ENCODE data around the gene VAMP3.
"Not testable (repeated sequence)": the region's sequence is repeated elsewhere in the genome, so short reads cannot be mapped to it uniquely, and the experiment has no call there.

VAMP3 gene

DNA sequence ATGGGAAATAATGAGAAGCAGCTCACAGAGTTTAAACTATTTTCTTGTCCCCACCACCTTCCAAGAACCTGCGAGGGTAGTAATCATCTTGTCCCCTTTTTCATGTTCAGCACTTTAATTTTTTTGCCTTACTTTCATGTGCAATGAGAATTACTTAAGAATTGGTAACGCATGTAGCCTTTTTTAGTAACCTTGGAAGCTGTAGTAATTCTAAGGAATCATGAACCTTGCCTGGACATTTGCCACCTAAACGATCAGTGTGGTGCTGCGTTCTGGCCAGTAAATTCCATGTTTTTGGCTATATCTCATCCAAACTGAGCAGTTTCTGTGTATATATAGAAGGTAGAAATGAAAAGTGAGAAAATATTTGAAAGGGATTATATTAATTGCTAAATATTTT, 3.9 kb upstream of the VAMP3 start:
- in situ Hi-C loops (cut with HindIII; ENCODE audit: low sequenced_read_pairs) = no loop called here

DNA sequence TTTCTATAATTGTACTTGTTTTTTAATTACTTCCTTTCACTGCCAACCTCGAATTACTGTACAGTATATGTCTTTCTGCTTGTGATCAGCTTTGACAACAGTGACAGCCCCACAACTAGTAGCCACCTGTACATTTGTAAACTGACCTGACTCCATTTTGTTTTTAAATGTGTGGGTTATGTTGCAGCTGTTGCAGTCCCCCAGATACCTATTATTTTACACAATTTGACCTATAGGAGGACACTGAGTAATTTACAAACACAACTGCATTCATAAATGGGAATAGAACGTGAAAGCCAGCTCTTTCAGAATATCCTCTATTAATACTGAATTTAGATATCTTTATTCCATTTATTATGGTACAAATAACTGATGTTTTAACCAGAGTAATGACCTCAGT, 2.5 kb upstream of the VAMP3 start:
- in situ Hi-C loops (cut with HindIII; ENCODE audit: low sequenced_read_pairs) = no loop called here

DNA sequence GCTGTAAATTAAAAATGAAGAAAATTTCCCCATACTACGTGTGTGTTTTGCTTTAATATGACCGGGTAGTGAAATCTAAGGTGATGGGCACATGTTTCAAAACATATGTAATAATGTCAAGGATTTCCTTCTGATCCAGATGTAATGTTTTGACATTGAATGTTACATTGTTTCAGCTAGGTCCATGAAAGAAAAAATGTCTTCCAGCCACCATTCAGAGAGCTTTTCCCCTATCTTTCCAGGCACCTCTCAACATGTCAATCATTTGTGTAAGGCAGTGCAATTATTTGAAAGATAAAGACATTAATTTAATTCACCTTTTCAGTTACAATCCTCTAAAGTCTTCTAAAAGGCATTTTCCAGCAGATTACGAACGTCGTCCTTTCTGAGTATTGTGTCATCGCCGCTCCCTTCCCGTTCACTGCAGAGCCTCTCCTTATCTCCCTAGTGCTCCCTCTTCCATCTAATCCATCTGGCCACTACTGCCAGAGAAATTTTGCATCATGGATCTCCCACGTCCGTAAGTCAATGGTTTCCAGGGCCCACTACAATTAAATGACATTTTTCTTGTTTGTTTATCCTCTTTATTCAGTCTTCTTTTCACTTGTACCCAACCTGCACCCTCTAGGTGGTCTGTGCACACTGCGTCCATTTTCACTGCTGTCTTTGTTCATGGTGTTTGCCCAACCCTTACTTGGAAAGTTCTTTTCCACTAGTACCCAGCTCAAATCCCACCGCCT, 1.3 kb upstream of the VAMP3 start:
- in situ Hi-C loops (cut with HindIII; ENCODE audit: low sequenced_read_pairs) = no loop called here

DNA sequence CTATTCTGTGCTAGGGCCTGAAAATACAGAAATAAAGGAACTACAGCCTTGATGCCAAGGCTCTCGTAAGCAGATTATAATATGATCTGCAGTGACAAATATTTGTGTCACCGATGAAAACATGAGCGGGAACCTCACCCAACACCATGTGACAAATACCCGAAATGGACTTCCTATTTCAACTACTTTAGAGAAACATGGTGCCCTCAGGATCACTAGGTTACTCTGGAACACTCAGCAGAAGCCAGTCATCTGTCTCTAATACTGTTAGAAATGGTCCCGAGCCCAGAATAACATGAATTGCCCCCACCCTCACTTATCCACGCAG, 463 bp upstream of the VAMP3 start:
- in situ Hi-C loops (cut with HindIII; ENCODE audit: low sequenced_read_pairs) = no loop called here

DNA sequence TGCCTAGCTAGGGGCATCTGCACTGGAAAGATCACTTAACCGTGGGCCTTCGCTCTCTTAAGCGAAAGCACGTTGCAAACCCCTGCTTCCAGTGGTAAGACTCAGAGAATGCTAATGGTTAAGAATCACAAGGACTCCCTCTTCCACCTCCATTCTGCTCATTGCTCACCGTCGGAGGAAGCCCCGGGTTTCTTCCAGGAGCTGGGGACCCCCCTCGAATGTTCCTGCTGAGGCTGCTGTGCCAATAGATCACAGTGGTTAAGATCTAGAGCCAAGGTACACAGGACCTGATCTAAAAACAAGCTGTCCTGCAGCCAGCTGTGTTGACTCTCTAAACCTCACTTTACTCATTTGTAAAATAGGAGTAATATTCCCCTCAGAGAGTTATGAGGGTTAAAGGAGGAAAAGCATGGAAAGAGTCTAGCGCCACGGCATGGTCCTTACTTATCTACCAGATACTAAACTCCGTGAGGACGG, 765 bp downstream of the VAMP3 start:
- in situ Hi-C loops (cut with HindIII; ENCODE audit: low sequenced_read_pairs) = no loop called here

DNA sequence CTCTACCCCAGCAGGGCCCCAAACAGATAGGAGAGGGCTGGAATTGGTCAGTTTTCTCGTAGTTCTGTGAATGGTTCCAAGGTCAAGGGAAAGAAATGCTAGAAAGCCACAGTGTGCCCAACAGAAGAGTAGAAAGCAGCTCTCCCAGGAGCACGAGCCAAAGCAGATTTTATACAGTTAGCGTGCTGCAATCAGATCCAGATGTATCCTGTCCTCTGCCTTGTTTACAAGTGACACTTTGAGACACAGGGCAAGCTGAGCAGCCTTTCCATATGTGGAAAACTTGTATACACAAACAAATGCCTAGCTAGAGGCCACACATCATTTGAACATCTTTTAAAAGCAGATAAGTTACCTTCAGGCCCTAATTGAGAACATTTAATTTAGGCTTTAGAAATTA, 6.5 kb downstream of the VAMP3 start:
- in situ Hi-C loops (cut with HindIII; ENCODE audit: low sequenced_read_pairs) = no loop called here

DNA sequence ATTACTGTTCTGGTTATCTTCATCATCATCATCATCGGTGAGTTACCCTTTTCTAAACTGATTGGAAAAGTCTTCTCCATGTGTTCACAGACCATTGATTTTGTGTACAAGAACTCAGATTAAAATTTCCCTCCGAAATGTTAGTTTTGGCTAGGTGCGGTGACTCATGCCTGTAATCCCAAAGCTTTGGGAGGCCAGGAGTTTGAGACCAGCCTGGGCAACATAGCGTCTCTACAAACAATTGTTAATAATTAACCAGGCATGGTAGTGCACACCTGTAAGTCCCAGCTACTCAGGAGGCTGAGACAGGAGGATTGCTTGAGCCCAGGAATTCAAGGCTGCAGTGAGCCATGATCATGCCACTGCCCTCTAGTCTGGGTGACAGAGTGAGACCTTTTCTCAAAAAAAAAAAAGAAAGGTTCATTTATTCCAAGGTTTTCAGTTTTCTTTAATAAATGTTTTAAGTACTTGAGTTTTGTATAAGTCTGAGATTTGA, 7.1 kb downstream of the VAMP3 start:
- in situ Hi-C loops (cut with HindIII; ENCODE audit: low sequenced_read_pairs) = no loop called here

DNA sequence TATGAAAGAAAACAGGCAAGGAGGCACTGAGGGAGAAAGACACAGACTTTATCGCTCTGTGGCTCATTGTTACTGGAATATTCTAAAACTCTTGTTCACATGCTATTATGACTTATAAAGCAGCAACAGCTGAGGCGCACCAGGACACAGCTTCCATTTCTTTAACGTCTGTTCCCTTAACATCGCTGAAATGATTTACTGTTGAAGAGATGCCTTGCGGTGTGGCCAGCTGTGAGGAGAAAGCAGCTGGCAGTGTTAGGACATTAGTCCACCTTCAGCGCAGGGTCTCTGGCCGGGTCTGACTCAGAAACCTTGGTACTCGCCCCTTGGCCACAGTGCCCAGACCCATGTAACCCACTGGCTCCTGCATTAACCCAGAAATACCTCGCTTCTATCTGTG, 9.9 kb downstream of the VAMP3 start:
- in situ Hi-C loops (cut with HindIII; ENCODE audit: low sequenced_read_pairs) = no loop called here

DNA sequence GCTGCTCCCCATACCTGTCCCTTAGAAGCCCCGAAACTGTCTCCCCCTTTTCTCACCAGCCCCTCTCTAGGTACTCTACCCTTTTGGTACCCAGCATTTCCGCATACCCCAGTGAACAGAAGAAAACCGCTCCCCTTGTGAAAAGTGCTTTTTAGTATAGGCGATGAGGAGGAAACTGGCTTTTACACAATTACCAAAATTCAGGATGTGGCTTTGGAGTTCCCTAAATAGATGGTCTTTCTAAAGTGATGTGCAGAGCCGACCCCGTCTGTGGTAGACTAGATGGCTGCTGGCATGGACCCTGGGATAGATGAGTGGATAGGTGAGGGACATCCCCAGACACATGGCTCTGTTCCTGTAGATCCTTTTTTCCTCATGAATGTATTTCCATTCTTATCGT, 10.4 kb downstream of the VAMP3 start:
- in situ Hi-C loops (cut with HindIII; ENCODE audit: low sequenced_read_pairs) = no loop called here

DNA sequence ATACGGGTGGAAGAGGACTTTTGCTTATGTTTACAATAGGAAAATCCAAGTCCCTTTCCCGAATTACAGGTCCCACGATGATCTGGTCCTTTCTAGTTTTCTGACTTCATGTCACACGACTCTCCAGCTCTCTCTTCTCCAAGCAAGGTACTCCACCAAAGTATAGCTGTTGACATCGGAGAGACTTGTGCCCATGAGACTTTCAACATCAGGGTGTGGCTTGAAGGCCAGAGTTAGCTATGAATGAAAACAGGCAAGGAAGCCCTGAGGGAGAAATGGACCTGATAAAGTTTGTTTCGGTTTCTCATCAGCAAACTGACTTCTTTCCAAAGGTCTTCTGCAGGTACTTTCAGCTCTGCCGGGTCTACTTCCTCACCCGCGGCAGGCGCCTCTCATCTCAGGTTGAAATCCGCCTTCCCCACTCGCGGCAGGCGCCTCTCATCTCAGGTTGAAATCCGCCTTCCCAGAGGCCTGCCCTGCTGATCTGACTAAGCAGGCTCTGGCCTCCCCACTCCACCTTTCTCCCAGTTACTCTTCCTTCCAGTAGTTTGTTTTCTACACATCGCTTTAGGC, 10.9 kb downstream of the VAMP3 start:
- in situ Hi-C loops (cut with HindIII; ENCODE audit: low sequenced_read_pairs) = no loop called here

DNA sequence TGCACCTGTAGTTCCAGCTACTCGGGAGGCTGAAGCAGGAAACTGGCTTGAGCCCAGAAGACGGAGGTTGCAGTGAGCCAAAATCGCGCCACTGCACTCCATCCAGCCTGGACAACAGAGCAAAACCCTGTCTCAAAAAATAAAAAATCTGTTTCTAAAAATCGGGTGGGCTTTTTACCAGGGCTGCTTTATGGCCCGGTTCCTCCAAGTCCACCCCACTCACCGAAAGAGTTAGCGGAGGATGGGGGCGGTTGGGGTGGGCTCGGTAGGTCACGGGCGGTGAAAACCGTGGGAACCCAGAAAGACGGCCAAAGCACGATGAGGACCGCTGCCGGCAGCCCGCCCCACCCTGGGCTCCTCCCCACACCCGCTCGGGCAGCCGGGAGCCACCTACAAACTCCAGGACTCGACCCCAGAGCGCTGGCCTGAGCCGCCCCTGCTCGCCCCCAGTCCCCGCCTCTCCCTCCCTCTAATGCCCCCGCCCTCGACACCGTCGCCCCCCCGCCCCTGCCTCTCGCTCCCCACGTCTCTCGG, 12.1 kb downstream of the VAMP3 start:
- in situ Hi-C loops (cut with HindIII; ENCODE audit: low sequenced_read_pairs) = no loop called here

DNA sequence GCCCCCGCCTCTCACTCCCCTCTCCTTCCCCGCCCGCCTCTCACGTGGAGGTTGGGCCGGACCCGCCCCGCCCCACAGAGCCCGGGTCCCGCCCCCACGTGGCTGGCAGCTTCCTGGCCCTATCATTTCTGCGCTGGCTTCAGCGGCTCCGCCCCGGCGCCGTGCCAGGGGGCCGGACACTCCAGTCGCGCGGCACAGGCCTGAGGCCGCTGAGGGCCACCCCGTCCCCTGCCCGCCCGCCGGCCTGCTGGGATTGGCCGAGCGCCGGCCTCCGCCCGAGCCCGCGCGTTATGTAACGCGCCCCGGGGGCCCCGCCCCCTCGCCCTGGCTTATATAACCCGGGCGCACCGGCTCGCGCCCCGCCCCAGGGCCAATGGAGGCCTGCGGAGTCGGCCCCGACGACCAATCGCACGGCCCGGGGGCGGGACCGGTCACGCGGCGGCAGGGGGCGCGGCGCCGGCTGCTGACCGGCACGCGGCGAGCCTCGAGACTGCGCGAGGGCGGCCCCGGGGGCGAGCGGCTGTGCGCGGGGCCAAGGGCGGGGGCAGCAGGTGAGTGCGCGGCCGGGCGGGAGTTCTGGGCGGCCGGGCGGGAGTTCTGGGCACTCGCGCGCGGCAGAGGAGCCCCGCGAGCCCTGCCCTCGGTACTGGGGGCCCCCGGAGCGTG, 12.9 kb downstream of the VAMP3 start, which contains the start of gene PER3:
Gene PER3 (plus strand): TSS at position 466 of the 666 bp plus-strand sequence. CDS start 587 bp downstream, outside the sequence.
- in situ Hi-C loops (cut with HindIII; ENCODE audit: low sequenced_read_pairs) = no loop called here

DNA sequence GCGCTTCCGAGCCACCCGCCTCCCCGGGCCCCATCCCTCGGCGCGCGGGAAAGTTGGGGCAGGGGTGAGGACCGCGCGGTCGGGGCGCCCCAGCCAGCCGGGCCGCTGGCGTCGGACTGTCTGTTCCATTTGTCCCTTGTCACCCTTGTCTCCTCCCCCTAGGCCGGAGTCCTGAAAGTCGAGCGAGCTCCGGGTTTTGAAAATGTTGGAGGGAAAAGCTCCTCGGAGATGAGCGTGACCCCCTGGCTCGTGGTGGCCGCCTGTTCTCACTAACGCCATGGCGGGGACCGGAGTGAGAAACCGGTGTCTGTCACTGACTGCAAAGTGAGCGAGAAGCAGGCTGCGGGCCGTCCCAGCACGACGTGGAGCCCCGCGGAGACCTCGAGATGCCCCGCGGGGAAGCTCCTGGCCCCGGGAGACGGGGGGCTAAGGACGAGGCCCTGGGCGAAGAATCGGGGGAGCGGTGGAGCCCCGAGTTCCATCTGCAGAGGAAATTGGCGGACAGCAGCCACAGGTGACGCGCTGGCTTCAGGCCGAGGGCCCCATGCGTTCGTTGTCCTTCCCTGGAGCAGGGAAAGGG, 13.5 kb downstream of the VAMP3 start:
- in situ Hi-C loops (cut with HindIII; ENCODE audit: low sequenced_read_pairs) = no loop called here

DNA sequence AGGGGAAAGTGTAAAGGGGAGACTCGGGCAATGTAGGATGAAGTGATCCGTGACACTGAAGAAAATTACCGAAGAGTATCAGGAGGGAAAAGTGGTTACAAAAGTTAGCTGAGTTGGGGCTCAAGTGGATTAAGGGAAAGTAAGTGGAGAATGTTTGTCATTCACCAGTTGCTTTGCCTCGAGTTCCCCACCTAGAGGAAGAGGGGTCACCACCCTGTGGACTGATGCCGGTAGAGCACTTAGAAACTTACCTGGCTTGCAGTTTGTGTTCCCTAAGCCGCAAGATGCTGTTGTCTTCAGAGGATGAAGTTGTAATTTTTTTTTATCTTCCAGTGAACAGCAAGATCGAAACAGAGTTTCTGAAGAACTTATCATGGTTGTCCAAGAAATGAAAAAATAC, 14.0 kb downstream of the VAMP3 start:
- in situ Hi-C loops (cut with HindIII; ENCODE audit: low sequenced_read_pairs) = no loop called here

DNA sequence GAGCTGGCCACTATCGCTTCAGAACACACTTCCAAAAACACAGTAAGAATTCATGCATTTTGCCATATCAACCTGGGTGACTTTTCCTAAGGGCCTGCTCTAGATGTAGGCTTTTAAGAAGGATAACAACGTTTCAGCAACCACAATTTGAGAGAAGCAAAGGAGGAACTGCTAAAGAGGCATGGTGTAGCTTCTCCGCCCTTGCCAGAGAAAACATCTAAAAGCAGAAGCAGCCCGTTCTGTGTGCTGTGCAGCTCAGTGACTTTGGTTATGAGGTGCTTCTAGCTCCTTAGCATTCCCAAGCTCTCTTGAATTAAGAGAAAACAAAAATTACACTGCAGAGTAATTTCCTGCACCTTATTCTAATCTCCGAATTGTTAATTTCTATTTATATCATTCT, 15.7 kb downstream of the VAMP3 start:
- in situ Hi-C loops (cut with HindIII; ENCODE audit: low sequenced_read_pairs) = no loop called here

DNA sequence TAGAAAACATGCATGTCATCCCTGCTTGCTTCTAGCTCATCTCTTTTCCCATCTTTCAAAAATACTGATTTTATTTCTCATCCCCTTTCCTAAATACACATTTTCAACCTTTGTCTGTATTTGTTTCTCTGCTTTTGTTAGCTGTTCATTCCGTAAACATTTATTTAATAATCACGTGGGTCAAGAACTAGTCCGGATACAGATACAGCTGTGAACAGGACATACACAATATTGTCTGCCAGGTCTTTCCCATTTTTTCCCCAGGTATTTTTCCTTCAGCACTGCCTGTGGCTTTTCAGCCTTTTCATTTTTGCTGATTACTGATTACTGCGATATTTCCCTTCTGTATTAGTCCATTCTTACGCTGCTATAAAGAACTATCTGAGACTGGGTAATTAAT, 18.7 kb downstream of the VAMP3 start:
- in situ Hi-C loops (cut with HindIII; ENCODE audit: low sequenced_read_pairs) = no loop called here

DNA sequence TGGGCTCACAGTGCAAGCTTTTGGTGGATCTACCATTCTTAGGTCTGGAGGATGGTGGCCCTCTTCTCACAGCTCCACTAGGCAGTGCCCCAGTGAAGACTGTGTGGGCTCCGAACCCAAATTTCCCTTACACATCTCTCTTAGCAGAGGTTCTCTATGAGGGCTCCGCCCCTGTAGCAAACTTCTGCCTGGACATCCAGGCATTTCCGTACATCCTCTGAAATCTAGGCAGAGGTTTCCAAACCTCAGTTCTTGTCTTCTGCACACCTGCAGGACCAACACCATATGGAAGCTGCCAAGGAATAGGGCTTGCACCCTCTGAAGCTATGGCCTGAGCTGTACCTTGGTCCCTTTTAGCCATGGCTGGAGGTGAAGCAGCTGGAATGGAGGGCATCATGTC, 19.9 kb downstream of the VAMP3 start:
- in situ Hi-C loops (cut with HindIII; ENCODE audit: low sequenced_read_pairs) = not testable (repeated sequence)

DNA sequence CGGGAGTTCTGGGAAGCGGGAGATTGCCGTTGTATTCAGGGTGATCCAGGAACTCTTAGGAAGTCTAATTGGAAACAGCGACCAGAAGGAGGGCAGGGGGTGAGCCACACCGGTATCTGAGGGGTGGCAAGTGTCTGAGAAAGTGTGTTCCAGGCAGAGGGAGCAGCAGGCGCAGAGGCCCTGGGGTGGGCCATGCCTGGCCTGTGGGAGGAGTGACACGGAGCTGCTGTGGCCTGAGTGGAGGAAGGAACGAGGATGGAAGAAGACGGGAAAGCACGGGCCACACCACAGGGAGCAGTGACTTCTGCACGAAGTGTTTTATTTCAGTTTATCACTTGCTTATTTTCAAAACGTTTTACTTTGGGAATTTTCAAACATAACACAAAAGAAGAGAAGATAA, 24.3 kb downstream of the VAMP3 start:
- in situ Hi-C loops (cut with HindIII; ENCODE audit: low sequenced_read_pairs) = no loop called here

DNA sequence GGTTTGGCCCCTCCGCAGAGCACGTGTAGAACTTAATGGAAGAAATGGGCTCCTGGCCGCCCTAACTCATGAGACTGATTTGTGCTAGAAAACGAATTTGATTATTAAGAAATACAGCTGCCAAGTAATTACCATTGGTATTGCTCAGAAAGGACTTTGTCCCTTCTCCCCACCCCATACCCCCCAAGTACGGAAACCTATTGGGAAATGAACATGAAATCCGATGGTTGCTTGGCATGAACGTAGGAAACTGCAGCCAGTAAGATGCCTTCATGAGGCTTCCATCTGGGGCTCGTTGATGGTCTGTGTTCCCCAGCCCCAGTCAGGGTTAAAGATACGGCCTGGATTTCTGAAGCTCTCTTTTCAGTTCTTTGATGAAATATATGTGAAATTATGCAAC, 34.4 kb downstream of the VAMP3 start:
- in situ Hi-C loops (cut with HindIII; ENCODE audit: low sequenced_read_pairs) = no loop called here

DNA sequence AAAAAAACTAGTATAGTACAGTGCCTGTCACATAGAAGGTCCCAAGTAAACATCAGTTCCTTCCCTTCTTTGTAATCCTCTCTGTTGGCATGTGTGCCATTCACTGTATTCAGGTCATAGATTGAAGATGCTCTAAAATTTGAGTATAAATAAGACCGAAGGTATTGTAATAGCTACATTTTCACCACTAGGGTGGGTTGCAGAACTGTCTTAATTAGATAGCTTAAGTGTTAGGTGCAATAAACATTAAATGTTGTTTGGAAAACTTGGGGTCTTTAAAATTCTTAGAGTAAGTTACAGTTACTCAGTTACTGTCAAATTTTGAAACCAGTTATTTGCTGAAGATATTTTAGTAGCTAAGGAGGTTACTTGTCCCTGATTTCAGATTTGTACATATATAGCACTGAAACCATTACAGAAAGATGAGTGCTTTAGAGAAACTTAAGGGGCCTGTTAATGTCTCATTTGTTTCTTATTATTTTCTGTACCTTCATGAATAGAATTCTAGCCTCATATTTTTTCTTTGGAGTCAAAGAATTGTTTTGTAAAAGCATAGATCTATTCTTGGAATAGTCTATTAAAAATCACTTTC, 37.3 kb downstream of the VAMP3 start:
- in situ Hi-C loops (cut with HindIII; ENCODE audit: low sequenced_read_pairs) = no loop called here

DNA sequence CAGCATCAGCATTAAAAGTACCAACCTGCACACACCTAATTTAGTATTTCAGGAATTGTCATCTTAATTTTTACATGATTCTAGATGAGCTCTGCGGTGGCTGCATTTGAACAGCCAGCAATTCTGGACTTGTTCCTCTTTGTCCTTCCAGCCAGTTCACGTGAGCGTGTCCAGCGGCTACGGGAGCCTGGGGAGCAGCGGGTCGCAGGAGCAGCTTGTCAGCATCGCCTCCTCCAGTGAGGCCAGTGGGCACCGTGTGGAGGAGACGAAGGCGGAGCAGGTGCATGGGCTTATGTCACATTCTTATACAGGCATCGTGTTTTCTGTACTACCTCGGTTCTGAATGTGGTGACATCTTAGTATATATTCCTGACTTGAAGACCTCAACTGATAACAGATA, 38.6 kb downstream of the VAMP3 start:
- in situ Hi-C loops (cut with HindIII; ENCODE audit: low sequenced_read_pairs) = no loop called here
